HepG2 (cell line): ENCODE results near the gene ZCCHC12. TPM values are rescaled to one million over a fixed set of nuclear protein-coding genes. Genes with fewer than 3 reads are reported as not detected.

Experiments used
- ATAC-seq: fragments of 200-7000 bp; cut with Tn5 transposase; 3 replicates; pipeline ENCODE4 v1.9.1; 2020; ENCODE audit warnings: mild to moderate bottlenecking, moderate library complexity
- Bru-seq: library from RNA; stranded (reverse); fragments of 400-500 nt; gene quantifications from one replicate; lab custom pipeline; 2021; lab: Mats Ljungman, UMichigan
- BruChase-seq, 2 experiments: library from RNA; stranded (reverse); fragments of 400-500 nt; gene quantifications; one replicate each; lab custom pipeline; 2021; lab: Mats Ljungman, UMichigan
- BruUV-seq: library from RNA; stranded (reverse); fragments of 400-500 nt; replicated peaks from 2 replicates; lab custom pipeline; 2021; lab: Mats Ljungman, UMichigan
- CTCF ChIA-PET: fragments of 300-600 bp; formaldehyde crosslinking; extraction: SDS; loops from one replicate; lab custom pipeline; 2021; ENCODE audit warnings: low total read pairs, inconsistent platforms, low intra/inter-chr PET ratio; lab: Yijun Ruan, JAX
- POLR2A ChIA-PET: fragments of 350-600 bp; sonication (Branson Sonifier 250); formaldehyde crosslinking; loops from one replicate; lab custom pipeline; 2020; ENCODE audit warnings: antibody characterized with exemption, inconsistent platforms; lab: Yijun Ruan, JAX
- DNase-seq: peaks from one replicate; pipeline ENCODE4 v3.0.0-alpha.2; 2015; ENCODE audit warnings: low spot score
- FAIRE-seq: peaks from 3 replicates; lab custom pipeline; 2011; peaks lifted over from hg19 to GRCh38; lab: Jason Lieb, UNC
- H2AFZ ChIP-seq: one replicate; pipeline ENCODE4 v1.6.1; 2011; ENCODE audit warnings: low read length, inconsistent platforms
- H3K27ac ChIP-seq: fragments of 300-600 bp; 3 replicates; pipeline ENCODE4 v1.8.0; 2011; ENCODE audit warnings: mixed run types, mild to moderate bottlenecking, mixed read lengths, low read length, inconsistent platforms; ENCODE audit not compliant: insufficient read depth; ENCODE audit errors: extremely low read length
- H3K27me3 ChIP-seq, 2 experiments: fragments of 200-600 bp in 1 of 2; 2 replicates in 1 of 2; 3 replicates in 1 of 2; pipeline versions ENCODE4 v1.6.0 to v1.8.0; 2011; ENCODE audit warnings: low read length in 2 of 2, mild to moderate bottlenecking in 2 of 2, moderate library complexity in 2 of 2, inconsistent platforms in 1 of 2; ENCODE audit not compliant: insufficient read depth in 2 of 2, control insufficient read depth in 1 of 2
- H3K36me3 ChIP-seq, 2 experiments: fragments of 200-600 bp in 1 of 2; replicated peaks in 1 of 2; 2 replicates in 1 of 2; 3 replicates in 1 of 2; pipeline versions ENCODE4 v1.5.1 to v1.8.0; 2011; ENCODE audit warnings: low read length in 2 of 2, inconsistent platforms in 1 of 2; ENCODE audit not compliant: insufficient read depth in 2 of 2, control insufficient read depth in 1 of 2
- H3K4me1 ChIP-seq: 2 replicates; pipeline ENCODE4 v1.5.1; 2012; ENCODE audit warnings: low read length, inconsistent platforms; ENCODE audit not compliant: insufficient read depth
- H3K4me2 ChIP-seq: 2 replicates; pipeline ENCODE4 v1.6.0; 2011; ENCODE audit warnings: low read depth, low read length, inconsistent platforms
- H3K4me3 ChIP-seq, 3 experiments: fragments of 200-600 bp in 1 of 3; sonication (generic), shearing (Covaris generic) in 1 of 3; replicated peaks in 1 of 3; 2 replicates each; pipeline ENCODE4 v1.5.1; 2011 to 2016; ENCODE audit warnings: low read length in 3 of 3, inconsistent platforms in 2 of 3, low read depth in 2 of 3, mild to moderate bottlenecking in 2 of 3, control low read depth in 1 of 3, mixed read lengths in 1 of 3; ENCODE audit not compliant: insufficient read depth in 1 of 3
- H3K79me2 ChIP-seq: one replicate; pipeline ENCODE4 v1.6.1; 2011; ENCODE audit warnings: low read length, inconsistent platforms; ENCODE audit not compliant: insufficient read depth
- H3K9ac ChIP-seq: 2 replicates; pipeline ENCODE4 v1.6.0; 2011; ENCODE audit warnings: mild to moderate bottlenecking, low read depth, low read length, inconsistent platforms; ENCODE audit not compliant: insufficient read depth
- H3K9me3 ChIP-seq: 2 replicates; pipeline ENCODE4 v1.5.1; 2012; ENCODE audit warnings: mild to moderate bottlenecking, low read length
- H4K20me1 ChIP-seq: 2 replicates; pipeline ENCODE4 v1.6.0; 2011; ENCODE audit warnings: inconsistent platforms, mild to moderate bottlenecking, low read length, moderate library complexity; ENCODE audit not compliant: insufficient read depth
- AGO2 ChIP-seq: fragments of 200-400 bp; formaldehyde crosslinking; optimal IDR thresholded peaks from 2 replicates; pipeline ENCODE3; 2017; ENCODE audit warnings: mild to moderate bottlenecking, low read depth, low read length, moderate library complexity
- ESRRA ChIP-seq: sonication (generic); formaldehyde crosslinking; IDR thresholded peaks from 2 replicates; pipeline ENCODE4 v1.5.1; 2020; ENCODE audit warnings: mild to moderate bottlenecking, low read depth, missing genetic modification reagents
- PAXIP1 ChIP-seq: sonication (generic); formaldehyde crosslinking; conservative IDR thresholded peaks from 2 replicates; pipeline ENCODE4 v1.4.0; 2020; ENCODE audit warnings: mild to moderate bottlenecking, missing genetic modification reagents, moderate library complexity
- SOX6 ChIP-seq, 2 experiments: fragments of 450-650 bp in 1 of 2; sonication (generic) in 1 of 2; formaldehyde crosslinking in 1 of 2; IDR thresholded peaks; 2 replicates each; pipeline versions ENCODE4 v1.4.0 to v1.6.1; 2017 to 2020; ENCODE audit warnings: antibody characterized with exemption in 1 of 2, mild to moderate bottlenecking in 1 of 2, missing genetic modification reagents in 1 of 2
- TFAP4 ChIP-seq: sonication (generic); IDR thresholded peaks from 2 replicates; pipeline ENCODE4 v1.6.1; 2016; ENCODE audit warnings: low read depth, borderline replicate concordance
- THAP7 ChIP-seq: sonication (generic); formaldehyde crosslinking; IDR thresholded peaks from 2 replicates; pipeline ENCODE4 v1.8.1; 2023; ENCODE audit warnings: mild to moderate bottlenecking, missing genetic modification reagents
- ZBTB2 ChIP-seq: sonication (generic); formaldehyde crosslinking; IDR thresholded peaks from 2 replicates; pipeline ENCODE4 v1.8.0; 2022; ENCODE audit warnings: low read depth, missing genetic modification reagents
- WGBS: methylation state at CpG from one replicate; pipeline ENCODE4 v1.1.6; 2017; ENCODE audit warnings: low lambda C conversion rate; 5-methylcytosine and 5-hydroxymethylcytosine counted together
- in situ Hi-C: cut with HindIII; loops from 2 replicates; pipeline ENCODE4 v1.10.0; 2017; ENCODE audit warnings: low pct_unique_long_range_greater_than_20kb; ENCODE audit not compliant: extremely low pct_ligation_motif_present
- intact Hi-C: fragments of 100-400 bp; cut with micrococcal nuclease; formaldehyde crosslinking; loops from one replicate; pipeline ENCODE4 v1.10.0; 2022; ENCODE audit not compliant: unreplicated experiment
- long read RNA-seq, 2 experiments: library from RNA in 1 of 2; library from polyadenylated mRNA in 1 of 2; stranded (forward) in 1 of 2; unstranded in 1 of 2; transcript quantifications; one replicate each; pipeline ENCODE4 v2.0.0, GENCODE V29; 2019 to 2022
- polyA minus RNA-seq, 3 experiments: library from RNA; depleted of rRNA, polyadenylated mRNA; stranded (reverse); fragments of >200 nt; gene quantifications; 2 replicates each; pipeline ENCODE4 v1.2.3, GENCODE V29; 2011; ENCODE audit warnings: low replicate concordance in 1 of 3
- polyA plus RNA-seq, 8 experiments: library from polyadenylated mRNA; depleted of rRNA in 3 of 8; stranded (reverse) in 7 of 8; unstranded in 1 of 8; fragments of >200 nt; fragmentation: Illumina TruSeq in 4 of 8; extraction: Trizol in 4 of 8; gene quantifications; 2 replicates each; pipeline versions ENCODE4 v1.2.1 to v1.2.3, GENCODE V29; 2011 to 2016; ENCODE audit warnings: low read depth in 4 of 8, missing spikeins in 1 of 8, mixed read lengths in 1 of 8; ENCODE audit not compliant: insufficient read depth in 1 of 8
- total RNA-seq, 5 experiments: library from RNA; depleted of rRNA; stranded (reverse); fragments of >200 nt; fragmentation: Illumina TruSeq; extraction: Trizol; gene quantifications; 2 replicates each; pipeline ENCODE4 v1.2.3, GENCODE V29; 2016; ENCODE audit warnings: low read depth in 1 of 5
- TF ChIP-seq, protein P1 (sequence below): sonication (generic); formaldehyde crosslinking; IDR thresholded peaks from 2 replicates; pipeline ENCODE4 v1.5.1; 2020; ENCODE audit warnings: missing genetic modification reagents, mild to moderate bottlenecking, borderline replicate concordance

Gene ZCCHC12
- 0.14 and 0.20 TPM in 2 replicates for total RNA-seq (2016; rRNA removed; fragmentation: Illumina TruSeq; extraction: Trizol)
- total RNA-seq (2016; cell fraction: cytosol; rRNA removed; fragmentation: Illumina TruSeq; extraction: Trizol; ENCODE audit: low read depth), result not detected in 2 replicates
- 0.19 and 0.21 TPM in 2 replicates for total RNA-seq (2016; cell fraction: insoluble cytoplasmic fraction; rRNA removed; fragmentation: Illumina TruSeq; extraction: Trizol)
- total RNA-seq (2016; cell fraction: membrane; rRNA removed; fragmentation: Illumina TruSeq; extraction: Trizol), result 0.07 TPM in 1 of 2 replicates, not detected in the other
- not detected in 2 replicates for total RNA-seq (2016; cell fraction: nucleus; rRNA removed; fragmentation: Illumina TruSeq; extraction: Trizol)
- 0.05 and 0.09 TPM in 2 replicates for polyA plus RNA-seq (2011; rRNA removed)
- polyA plus RNA-seq (2011; cell fraction: cytosol; rRNA removed), result 0.05 TPM in 2 replicates
- not detected in 2 replicates for polyA plus RNA-seq (2011; cell fraction: nucleus; rRNA removed)
- not detected in 2 replicates for polyA plus RNA-seq (2012)
- not detected in 2 replicates for polyA plus RNA-seq (2016; cell fraction: cytosol; fragmentation: Illumina TruSeq; extraction: Trizol; ENCODE audit: low read depth)
- polyA plus RNA-seq (2016; cell fraction: insoluble cytoplasmic fraction; fragmentation: Illumina TruSeq; extraction: Trizol; ENCODE audit: low read depth), result 0.10 and 0.16 TPM in 2 replicates
- not detected in 2 replicates for polyA plus RNA-seq (2016; cell fraction: membrane; fragmentation: Illumina TruSeq; extraction: Trizol; ENCODE audit: low read depth)
- polyA plus RNA-seq (2016; cell fraction: nucleus; fragmentation: Illumina TruSeq; extraction: Trizol; ENCODE audit: insufficient read depth, low read depth), result 0.20 TPM in 1 of 2 replicates, not detected in the other
- polyA minus RNA-seq (2011; rRNA and poly(A)+ RNA removed; ENCODE audit: low replicate concordance), result 0.06 TPM in 1 of 2 replicates, not detected in the other
- polyA minus RNA-seq (2011; cell fraction: cytosol; rRNA and poly(A)+ RNA removed), result not detected in 2 replicates
- polyA minus RNA-seq (2011; cell fraction: nucleus; rRNA and poly(A)+ RNA removed), result not detected in 2 replicates
- percentile 15 among the genes with signal in this experiment for Bru-seq, nascent RNA
- BruChase-seq, experiment 1, labeled RNA remaining after a 6-hour chase, result percentile 30 among the genes with signal in this experiment
- BruChase-seq, experiment 2, labeled RNA remaining after a 2-hour chase, result percentile 31 among the genes with signal in this experiment
- long read RNA-seq, experiment 1, result 0 reads
- long read RNA-seq, experiment 2, result 0 reads

GRCh38 chrX:118823263-118824172, at the start of gene ZCCHC12:
Gene ZCCHC12 (plus strand): TSS chrX:118823824. CDS start chrX:118825245, 1,421 bp downstream.
- Histone ChIP-seq H4K20me1 (no peaks in the 10 kb centered on the region), H3K4me2 (peak within 1 kb of the TSS; percentile 61), H3K9ac (no peak within 1 kb of the TSS), H2AFZ (no peak within 1 kb of the TSS), H3K4me1 (no peaks in the 10 kb centered on the region), H3K27ac (no peak within 1 kb of the TSS), H3K27me3 (peaks cover 2 to 6% of the 10 kb centered on the region in 2 experiments; a peak in 1 of 5 replicates), H3K36me3 (no peaks in the 10 kb centered on the region), H3K4me3 (peak within 1 kb of the TSS; percentile 23 to 46 (median 30); a peak in 4 of 6 replicates), H3K9me3 (no peaks in the 10 kb centered on the region), H3K79me2 (no peaks in the 10 kb centered on the region)
- in situ Hi-C loops, result no loop called here
- FAIRE-seq (no peak), DNase-seq (peak; percentile 18), ATAC-seq (peak; percentile 94)
- ChIA-PET CTCF (no interaction called here), POLR2A (interaction anchor here (1.6 kb wide), 1 partner anchor 16 kb away, joined by 4 read pairs; no protein-coding TSS in a partner anchor)
- whole genome bisulfite sequencing, result 11% methylated on average over 24 of the region's 51 CpGs
- BruUV-seq, result no TSS peak
- intact Hi-C loops, result no loop called here
- TF ChIP-seq ESRRA (CRISPR knock-in tag) (no peak), THAP7 (CRISPR knock-in tag) (no peak), AGO2 (no peak), ZBTB2 (CRISPR knock-in tag) (no peak), SOX6 (IDR thresholded peaks at IDR 0.05) (no peak), SOX6 (CRISPR knock-in tag; IDR thresholded peaks at IDR 0.05) (0 out of 2 replicates have a peak, but pooled peaks have one; percentile 15), PAXIP1 (CRISPR knock-in tag) (no peak), TFAP4 (peak; percentile 65; the same call in 1 of the 2 replicates)
- TF ChIP-seq, protein P1, sequence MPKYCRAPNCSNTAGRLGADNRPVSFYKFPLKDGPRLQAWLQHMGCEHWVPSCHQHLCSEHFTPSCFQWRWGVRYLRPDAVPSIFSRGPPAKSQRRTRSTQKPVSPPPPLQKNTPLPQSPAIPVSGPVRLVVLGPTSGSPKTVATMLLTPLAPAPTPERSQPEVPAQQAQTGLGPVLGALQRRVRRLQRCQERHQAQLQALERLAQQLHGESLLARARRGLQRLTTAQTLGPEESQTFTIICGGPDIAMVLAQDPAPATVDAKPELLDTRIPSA (CRISPR knock-in tag), result no peak
